GM19463 (cell line): ENCODE data around the gene GAK.

ENCODE experiments used
- ATAC-seq: cut with Tn5 transposase; IDR thresholded peaks from one replicate; pipeline ENCODE4 v1.9.1; 2021; ENCODE audit warnings: mild to moderate bottlenecking, moderate library complexity; ENCODE audit not compliant: unreplicated experiment

Gene GAK

GRCh38 chr4:964346-965025, 32.4 kb upstream of the GAK start:
- no peak for ATAC-seq

- no peak for ATAC-seq
Measured at GRCh38 chr4:963276-964225, 31.4 kb upstream of the GAK start.

GRCh38 chr4:962231-963208, 30.4 kb upstream of the GAK start:
- no peak for ATAC-seq

GRCh38 chr4:961351-962230, 29.5 kb upstream of the GAK start:
- ATAC-seq, result no peak

- ATAC-seq, result no peak
Measured at GRCh38 chr4:960636-961350, 28.7 kb upstream of the GAK start.

- no peak for ATAC-seq
Measured at GRCh38 chr4:960140-960635, 28.1 kb upstream of the GAK start.

- ATAC-seq, result no peak
Measured at GRCh38 chr4:959338-960139, 27.4 kb upstream of the GAK start.

- ATAC-seq, result no peak
Measured at GRCh38 chr4:958696-959337, 26.7 kb upstream of the GAK start.

GRCh38 chr4:958314-958665, 26.2 kb upstream of the GAK start:
- ATAC-seq, result no peak

- ATAC-seq, result no peak
Measured at GRCh38 chr4:957581-958313, 25.6 kb upstream of the GAK start.

- no peak for ATAC-seq
Measured at GRCh38 chr4:957231-957580, 25.1 kb upstream of the GAK start.

GRCh38 chr4:956531-957230, 24.6 kb upstream of the GAK start:
- ATAC-seq, result no peak

GRCh38 chr4:955931-956381, 23.8 kb upstream of the GAK start:
- no peak for ATAC-seq

- ATAC-seq, result no peak
Measured at GRCh38 chr4:955161-955921, 23.2 kb upstream of the GAK start.

- no peak for ATAC-seq
Measured at GRCh38 chr4:954211-955020, 22.3 kb upstream of the GAK start.
